Endometrium (tissue), 2 donors: ENCODE results near the gene SUFU.
"Not testable (repeated sequence)": the region's sequence is repeated elsewhere in the genome, so short reads cannot be mapped to it uniquely, and the experiment has no call there.

Experiments
- FAIRE-seq: peaks from 2 replicates; lab custom pipeline; 2012; peaks lifted over from hg19 to GRCh38; lab: Jason Lieb, UNC
- donor health status: control.
- donor health status: control.

The SUFU gene

DNA sequence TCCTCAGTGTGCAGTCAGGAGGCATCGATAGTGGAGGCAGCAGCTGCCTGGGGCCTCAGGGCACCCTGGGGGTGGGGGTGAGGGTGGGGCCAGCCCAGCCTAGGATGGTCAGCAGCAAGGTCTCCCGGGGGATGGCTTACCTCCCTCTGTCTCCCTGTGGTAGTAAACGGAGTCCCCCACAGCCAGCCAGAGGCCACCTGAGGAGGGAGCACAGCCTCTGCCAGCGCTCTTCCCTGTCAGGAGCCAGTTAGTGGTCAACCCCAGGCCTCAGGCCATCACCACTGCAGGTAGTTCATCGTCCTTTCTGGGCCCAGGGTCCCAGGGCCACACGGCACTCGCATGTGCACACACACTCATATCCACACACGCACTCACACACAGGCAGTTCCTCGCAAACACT, 23.4 kb upstream of the SUFU start:
- FAIRE-seq, result no peak

DNA sequence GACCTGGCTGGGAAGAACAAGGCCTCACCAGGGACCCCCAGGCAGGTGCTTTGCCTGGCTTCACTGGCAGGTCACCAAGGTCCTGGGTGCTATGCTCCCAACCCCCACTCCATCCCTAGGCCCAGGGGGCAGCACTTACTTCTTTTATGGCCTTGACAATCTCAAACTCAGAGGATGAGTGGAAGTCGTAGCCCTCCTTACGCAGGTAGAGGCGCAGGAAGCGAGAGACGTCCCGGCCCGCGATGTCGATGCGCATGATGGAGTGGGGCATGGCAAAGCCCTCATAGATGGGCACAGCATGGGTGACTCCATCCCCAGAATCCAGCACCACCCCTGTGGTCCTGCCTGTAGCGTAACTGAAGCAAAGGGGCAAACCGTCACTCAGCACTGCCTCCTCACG, 19.8 kb upstream of the SUFU start:
- no peak for FAIRE-seq

GRCh38 chr10:102485093-102485784, 18.5 kb upstream of the SUFU start:
- FAIRE-seq, result no peak

DNA sequence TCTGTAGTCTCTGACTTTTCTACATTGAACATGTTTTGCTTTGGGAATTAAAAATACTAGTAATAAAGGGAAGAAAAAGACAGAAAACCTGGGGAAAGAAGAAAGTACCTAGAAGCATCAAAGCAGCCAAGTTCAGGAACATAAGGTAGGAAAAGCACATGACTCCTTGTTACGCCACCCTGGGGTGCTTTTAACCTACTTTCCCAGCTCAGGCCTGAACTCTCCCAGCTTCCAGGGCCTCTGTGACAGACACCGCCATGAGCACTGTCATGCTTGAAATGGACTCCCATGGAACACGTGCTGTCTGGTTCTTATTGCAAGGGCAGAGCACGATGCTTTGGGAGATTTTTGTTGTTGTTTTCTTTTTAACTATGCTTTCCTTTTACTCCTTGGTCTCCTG, 12.6 kb upstream of the SUFU start:
- FAIRE-seq, result no peak

DNA sequence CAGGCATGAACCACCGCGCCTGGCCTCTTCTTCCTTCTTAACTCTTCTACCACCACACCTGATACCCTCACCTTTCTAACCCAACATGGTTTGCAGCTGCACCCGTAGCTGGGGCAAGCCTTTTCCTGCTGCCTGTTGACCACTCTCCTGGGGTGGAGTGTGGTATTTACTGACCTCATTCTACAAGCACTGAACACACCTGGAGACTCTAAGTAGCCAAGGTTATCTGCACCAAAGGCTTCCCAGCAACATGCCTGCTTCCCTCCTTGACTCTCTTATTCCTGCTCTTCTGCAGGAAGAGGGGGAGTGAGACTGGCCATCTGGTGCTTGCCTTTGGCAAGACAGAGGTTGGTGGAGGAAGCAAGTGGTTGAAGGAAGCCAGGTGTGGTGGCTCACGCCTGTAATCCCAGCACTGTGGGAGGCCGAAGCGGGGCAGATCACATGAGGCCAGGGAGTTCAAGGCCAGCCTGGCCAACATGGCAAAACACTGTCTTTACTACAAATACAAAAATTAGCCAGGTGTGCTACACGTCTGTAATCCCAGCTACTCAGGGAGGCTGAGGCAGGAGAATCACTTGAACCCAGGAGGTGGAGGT, 11.3 kb upstream of the SUFU start:
- FAIRE-seq, result no peak

GRCh38 chr10:102492983-102493382, 10.8 kb upstream of the SUFU start:
- no peak for FAIRE-seq

- no peak for FAIRE-seq
These were observed 10.0 kb upstream of the SUFU start for GRCh38 chr10:102493771-102494170.

DNA sequence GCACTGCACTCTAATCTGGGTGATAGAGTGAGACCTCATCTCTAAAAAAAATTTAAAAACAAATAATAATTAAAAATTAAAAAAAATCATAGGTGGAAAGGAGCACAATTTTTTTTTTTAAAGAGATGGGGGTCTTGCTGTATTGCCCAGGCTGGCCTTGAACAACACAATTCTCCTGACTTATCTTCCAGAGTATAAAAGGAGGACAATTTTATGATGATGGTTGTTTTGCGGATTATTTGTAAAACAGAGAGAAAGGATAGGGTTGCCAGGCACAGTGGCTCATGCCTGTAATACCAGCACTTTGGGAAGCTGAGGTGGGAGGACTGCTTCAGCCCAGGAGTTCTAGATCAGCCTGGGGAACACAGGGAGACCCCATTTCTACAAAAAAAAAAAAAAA, 6.2 kb upstream of the SUFU start:
- FAIRE-seq, result no peak

DNA sequence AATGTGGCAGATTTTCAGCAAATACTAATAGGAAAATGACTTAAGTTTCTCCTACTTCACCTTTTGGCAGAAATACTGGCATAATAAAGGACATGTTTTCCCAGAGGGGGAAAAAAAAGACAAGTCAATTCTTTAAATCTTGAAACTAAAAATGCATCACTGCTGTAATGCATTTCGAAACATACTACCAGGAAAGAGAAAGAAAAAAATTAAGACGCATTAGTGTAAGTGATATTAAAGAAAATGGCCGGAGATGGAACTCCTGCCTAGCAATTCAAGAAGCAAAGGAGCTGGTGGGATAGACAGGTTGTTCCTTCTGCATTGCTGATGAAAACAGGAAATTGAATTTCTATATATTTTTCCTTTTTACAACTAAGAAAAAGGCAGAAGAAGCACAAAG, 4.4 kb upstream of the SUFU start:
- FAIRE-seq, result no peak

DNA sequence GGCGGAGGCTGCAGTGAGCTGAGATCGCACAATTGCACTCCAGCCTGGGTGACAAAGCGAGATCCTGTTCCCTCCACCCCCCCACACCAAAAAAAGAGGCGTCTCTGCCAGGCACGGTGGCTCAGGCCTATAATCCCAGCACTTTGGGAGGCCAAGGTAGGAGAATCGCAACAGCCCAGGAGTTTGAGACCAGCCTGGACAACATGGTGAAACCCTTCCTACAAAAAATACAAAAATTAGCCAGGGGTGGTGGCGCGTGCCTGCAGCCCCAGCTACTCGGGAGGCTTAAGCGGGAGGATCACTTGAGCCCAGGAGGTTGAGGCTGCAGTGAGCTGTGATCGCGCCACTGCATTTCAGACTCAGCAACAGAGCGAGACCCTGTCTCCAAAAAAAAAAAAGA, 3.1 kb upstream of the SUFU start:
- FAIRE-seq, result not testable (repeated sequence)

- FAIRE-seq, result no peak
These were observed 2.4 kb upstream of the SUFU start for GRCh38 chr10:102501201-102502028.

- peak; percentile 96 for FAIRE-seq
These were observed 1.8 kb upstream of the SUFU start for GRCh38 chr10:102502029-102502336.

GRCh38 chr10:102502337-102503151, 1.2 kb upstream of the SUFU start, which contains the start of gene ACTR1A:
Gene ACTR1A (minus strand): TSS chr10:102502712. CDS start chr10:102502647, 65 bp downstream.
- peak; percentile 97 for FAIRE-seq

- FAIRE-seq, result no peak
These were observed 605 bp downstream of the SUFU start for GRCh38 chr10:102504179-102504975.

GRCh38 chr10:102504976-102505300, 1.2 kb downstream of the SUFU start:
- no peak for FAIRE-seq

DNA sequence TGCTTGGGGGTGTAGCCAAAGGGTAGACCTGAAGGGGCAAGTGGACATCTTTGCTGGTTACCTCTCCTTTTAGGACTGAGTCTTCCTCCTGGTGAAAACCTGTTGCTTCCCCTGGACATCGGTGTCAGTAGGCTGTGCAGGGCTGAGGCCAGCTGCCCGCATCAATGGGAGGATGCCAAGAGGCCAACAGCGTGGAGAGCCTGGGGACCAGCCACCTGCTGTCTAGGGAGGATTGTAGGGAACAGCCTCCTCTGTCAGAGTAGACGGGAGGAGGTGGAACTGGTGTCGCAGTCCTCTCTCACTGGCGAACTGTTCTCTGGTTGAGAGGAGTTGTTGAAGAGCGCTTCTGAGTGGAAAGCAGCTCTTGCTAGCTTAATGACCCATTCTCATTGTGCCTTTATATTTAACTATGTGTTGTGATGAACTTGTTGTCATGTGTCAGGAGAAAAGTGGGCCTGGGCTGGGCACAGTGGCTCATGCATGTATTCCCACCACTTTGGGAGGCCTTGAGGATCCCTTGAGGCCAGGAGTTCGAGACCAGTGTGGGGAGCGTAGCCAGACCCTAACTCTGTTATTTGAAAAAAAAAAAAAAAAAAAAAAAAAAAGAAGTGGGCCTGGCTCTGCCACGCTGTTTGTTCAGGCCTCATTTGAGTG, 1.8 kb downstream of the SUFU start:
- FAIRE-seq, result no peak

GRCh38 chr10:102507521-102507920, 3.7 kb downstream of the SUFU start:
- FAIRE-seq, result no peak

GRCh38 chr10:102508506-102508905, 4.7 kb downstream of the SUFU start:
- FAIRE-seq, result no peak

DNA sequence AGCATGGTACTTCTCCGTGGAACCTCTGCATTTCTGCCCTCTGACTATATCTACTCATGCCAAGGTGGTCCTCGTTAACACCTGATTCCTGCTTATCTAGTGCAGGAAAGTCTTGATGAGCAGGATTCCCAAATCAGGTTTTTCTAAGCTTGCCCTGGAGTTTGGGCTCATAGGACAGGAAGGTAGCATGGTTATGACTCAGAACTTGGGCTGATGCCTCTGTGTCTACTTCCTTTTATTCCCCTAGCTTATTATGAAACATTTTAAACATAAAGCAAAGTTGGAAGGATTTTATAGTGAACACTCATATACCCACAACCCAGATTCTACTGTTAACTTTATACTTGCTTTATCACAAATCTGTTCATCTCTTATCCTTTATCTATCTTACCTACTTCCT, 5.6 kb downstream of the SUFU start:
- FAIRE-seq, result no peak

GRCh38 chr10:102511583-102512274, 8.0 kb downstream of the SUFU start:
- FAIRE-seq, result no peak
